ENCODE data around the gene RPS6KA5.

- TF ChIP-seq, protein P1, sequence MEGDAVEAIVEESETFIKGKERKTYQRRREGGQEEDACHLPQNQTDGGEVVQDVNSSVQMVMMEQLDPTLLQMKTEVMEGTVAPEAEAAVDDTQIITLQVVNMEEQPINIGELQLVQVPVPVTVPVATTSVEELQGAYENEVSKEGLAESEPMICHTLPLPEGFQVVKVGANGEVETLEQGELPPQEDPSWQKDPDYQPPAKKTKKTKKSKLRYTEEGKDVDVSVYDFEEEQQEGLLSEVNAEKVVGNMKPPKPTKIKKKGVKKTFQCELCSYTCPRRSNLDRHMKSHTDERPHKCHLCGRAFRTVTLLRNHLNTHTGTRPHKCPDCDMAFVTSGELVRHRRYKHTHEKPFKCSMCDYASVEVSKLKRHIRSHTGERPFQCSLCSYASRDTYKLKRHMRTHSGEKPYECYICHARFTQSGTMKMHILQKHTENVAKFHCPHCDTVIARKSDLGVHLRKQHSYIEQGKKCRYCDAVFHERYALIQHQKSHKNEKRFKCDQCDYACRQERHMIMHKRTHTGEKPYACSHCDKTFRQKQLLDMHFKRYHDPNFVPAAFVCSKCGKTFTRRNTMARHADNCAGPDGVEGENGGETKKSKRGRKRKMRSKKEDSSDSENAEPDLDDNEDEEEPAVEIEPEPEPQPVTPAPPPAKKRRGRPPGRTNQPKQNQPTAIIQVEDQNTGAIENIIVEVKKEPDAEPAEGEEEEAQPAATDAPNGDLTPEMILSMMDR (IDR thresholded peaks at IDR 0.05; ENCODE audit: insufficient read depth, low read depth, low read length), result no peak
- no peak for TF ChIP-seq EZH2 (IDR thresholded peaks at IDR 0.05; ENCODE audit: insufficient read depth, low read length)
Observed at GRCh38 chr14:91092073-91092472, 31.6 kb upstream of the RPS6KA5 start.

Measured in astrocyte (in vitro differentiated cells and primary cell).